GM21360 (cell line): ENCODE data around the gene GALNT6.

Source experiments
- ATAC-seq: cut with Tn5 transposase; IDR thresholded peaks from one replicate; pipeline ENCODE4 v1.9.1; 2021; ENCODE audit warnings: mild to moderate bottlenecking, moderate library complexity; ENCODE audit not compliant: unreplicated experiment

Gene GALNT6, protein sequence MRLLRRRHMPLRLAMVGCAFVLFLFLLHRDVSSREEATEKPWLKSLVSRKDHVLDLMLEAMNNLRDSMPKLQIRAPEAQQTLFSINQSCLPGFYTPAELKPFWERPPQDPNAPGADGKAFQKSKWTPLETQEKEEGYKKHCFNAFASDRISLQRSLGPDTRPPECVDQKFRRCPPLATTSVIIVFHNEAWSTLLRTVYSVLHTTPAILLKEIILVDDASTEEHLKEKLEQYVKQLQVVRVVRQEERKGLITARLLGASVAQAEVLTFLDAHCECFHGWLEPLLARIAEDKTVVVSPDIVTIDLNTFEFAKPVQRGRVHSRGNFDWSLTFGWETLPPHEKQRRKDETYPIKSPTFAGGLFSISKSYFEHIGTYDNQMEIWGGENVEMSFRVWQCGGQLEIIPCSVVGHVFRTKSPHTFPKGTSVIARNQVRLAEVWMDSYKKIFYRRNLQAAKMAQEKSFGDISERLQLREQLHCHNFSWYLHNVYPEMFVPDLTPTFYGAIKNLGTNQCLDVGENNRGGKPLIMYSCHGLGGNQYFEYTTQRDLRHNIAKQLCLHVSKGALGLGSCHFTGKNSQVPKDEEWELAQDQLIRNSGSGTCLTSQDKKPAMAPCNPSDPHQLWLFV

DNA sequence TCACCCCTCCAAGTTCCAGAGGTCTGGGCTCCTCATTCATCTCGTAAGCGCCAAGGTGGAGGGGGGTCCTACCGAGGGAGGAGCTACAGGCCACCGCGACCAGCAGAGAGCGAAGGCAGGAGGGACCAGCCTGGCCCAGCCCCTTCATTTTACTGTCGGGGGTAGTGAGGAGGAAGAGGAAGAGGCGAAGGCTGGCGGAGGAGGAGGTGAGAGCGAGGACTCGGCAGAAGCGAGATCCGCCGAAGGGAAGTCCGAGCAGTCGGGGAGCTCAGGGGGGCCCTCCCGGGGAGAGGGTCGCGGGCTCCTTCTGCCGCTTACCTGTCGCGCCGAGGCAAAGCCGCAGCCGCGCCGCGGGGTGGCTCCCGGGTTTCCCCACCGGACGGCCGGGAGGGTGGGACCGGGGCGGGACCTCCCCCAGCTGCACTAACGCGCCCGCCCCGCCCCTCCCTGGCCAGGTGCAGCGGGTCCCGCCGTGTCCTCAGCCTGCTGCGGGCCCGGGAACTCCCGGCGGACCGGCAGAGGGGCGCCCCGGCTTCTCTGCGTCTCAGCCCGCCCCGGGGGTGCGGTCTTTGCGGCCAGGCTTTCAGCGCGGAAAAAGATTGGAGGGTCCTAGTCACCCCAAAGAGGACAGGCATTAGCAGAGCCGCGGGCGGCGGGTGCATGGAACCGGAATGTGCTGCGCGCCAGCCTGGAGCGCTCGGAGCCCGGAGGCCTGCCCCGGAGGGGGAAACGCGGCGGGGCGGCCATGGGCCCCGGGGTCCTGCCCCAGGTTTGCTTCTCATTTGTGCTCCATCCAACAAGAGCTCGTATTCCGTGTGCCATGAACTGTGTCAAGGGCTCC, at the start of gene GALNT6:
Gene GALNT6 (minus strand): TSS at position 124 of the 841 bp plus-strand sequence. CDS start 11,625 bp downstream, outside the sequence.
- peak; percentile 36 for ATAC-seq

DNA sequence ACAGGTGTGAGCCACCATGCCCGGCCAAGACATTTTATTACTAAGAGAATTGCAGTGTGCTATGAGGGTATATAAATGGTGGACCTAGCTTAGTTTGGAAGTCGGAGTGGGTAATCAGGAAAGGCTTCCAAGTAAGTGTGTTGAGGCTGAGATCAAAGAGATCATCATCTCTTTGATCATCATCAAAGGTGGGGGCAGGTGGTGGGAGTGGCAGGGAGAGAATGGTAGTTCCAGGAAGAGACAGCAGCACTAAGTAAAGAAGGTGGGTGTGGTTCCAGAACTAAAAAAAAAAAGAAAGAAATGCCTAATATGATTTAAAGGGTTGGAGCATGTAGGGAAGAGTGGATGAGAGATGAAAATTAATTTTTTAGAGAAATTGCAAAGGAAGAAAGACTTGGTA, 48.1 kb upstream of the GALNT6 start:
- no peak for ATAC-seq

DNA sequence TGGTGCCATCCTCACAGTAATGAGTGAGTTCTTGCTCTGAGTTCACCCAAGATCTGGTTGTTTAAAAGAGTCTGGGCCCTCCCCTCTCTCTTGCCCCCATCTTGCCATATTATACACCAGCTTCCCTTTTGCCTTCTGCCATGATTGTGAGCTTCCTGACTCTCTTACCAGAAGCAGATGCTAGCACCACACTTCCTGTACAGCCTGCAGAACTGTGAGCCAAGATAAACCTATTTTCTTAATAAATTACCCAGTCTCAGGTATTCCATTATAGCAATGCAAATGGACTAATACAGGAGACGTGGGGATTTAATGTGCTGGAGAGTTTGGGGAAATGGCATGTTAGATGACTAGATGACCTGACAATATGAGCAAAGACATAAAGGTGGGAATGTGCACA, 46.2 kb upstream of the GALNT6 start:
- no peak for ATAC-seq

DNA sequence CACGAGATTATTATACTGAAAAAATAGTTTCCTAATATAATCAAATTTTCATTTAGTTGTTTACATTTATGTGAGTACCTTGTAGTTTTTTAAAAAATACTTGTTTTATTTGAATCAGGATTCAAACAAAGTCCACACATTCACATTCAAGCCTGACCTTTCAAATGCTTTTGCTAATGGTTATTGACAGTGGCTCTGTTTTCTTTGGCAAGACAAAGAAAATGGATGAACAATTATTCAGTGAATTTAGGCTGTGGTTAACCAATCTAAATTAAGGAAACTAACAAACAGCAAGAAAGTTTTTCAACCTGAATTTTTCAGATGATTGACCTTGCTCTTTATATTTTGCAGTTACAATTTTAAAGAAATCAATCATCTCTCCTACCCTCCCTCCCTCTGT, 43.1 kb upstream of the GALNT6 start:
- ATAC-seq, result no peak

DNA sequence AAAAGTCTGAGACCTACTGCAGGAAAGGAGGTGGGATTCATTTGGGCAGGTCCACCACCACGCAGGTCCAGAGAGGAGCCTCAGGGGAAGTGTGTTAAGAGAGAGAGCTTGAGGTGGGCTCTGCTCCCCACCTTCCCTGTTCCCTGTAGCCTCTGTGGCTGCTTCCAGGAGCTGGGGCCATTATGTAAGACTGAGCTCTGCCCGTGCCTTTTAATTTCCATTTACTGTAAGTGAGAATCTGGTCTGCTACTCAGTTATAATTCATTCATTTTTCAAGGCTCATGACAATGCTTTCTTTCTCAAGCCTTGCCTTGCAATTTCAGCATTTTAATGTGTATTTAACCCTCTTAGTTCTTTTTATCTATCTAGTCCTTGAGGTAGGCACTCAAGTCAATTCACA, 41.7 kb upstream of the GALNT6 start:
- no peak for ATAC-seq

DNA sequence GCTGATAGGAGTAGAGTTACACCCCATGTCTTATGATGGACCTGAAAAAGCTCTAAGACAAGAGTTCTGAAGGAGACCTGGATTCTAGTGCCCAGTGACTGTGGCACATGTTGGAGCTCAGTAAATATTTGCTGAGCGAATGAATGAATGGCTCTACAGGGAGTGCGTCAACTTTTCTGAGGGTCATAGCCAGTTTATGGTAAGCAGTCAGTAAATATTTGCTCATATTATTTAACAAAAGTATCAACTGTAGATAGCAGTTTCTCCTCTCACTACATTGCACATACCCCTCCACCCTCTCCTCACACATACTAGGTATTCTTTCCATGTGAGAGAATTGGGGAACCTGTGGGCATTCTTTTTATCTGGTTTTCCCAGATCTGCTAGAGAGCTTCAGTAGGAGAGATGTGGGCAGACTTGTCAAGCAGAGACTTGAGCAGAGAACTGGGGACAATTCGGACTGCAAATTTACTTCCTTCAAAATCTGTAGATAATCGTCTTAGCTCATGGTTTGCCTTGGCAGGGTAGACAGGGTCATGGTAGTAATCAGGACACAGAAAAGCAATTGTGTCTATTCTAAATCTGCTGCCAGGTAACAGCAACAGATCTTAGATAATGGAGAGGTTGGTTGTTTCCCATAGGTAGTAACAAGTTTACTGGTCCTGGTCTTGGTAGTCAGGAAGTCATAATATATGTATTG, 39.1 kb upstream of the GALNT6 start:
- no peak for ATAC-seq

DNA sequence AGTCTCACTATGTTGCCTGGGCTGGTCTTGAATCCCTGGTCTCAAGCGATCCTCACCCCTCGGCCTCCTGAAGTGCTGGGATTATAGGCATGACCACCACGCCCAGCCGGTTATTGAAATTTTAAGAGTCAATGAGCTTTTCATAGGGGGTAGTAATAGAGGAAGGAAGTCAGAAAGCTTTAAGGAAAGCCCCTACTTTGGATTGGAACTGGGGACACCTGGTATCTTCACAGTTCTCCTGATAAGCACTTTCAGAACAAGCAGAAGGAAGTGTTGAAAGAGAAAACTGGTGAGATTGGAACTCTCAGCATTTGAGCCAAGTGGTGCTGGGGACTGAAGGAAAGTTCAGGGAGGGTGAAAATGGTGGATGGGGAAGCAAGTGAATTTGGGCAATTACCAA, 38.5 kb upstream of the GALNT6 start:
- ATAC-seq, result no peak

DNA sequence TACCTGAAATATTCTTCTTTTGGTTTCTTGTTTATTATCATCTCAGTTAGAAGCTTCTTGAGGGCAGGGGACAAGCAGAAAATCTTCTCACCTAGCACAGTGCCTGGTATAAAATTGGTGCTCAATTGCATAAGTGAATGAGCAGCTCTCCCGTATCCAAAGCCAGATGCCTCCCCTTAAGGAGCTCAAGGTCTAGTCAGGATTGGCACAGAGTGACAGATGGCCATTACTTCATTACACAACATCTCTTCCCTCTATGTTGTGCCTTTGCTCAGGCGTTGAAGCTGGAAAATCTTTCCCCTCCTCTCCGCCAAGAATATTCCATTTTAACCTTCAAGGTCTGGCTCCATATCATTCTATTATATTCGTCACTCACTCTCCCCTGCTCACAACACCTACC, 37.0 kb upstream of the GALNT6 start:
- no peak for ATAC-seq

DNA sequence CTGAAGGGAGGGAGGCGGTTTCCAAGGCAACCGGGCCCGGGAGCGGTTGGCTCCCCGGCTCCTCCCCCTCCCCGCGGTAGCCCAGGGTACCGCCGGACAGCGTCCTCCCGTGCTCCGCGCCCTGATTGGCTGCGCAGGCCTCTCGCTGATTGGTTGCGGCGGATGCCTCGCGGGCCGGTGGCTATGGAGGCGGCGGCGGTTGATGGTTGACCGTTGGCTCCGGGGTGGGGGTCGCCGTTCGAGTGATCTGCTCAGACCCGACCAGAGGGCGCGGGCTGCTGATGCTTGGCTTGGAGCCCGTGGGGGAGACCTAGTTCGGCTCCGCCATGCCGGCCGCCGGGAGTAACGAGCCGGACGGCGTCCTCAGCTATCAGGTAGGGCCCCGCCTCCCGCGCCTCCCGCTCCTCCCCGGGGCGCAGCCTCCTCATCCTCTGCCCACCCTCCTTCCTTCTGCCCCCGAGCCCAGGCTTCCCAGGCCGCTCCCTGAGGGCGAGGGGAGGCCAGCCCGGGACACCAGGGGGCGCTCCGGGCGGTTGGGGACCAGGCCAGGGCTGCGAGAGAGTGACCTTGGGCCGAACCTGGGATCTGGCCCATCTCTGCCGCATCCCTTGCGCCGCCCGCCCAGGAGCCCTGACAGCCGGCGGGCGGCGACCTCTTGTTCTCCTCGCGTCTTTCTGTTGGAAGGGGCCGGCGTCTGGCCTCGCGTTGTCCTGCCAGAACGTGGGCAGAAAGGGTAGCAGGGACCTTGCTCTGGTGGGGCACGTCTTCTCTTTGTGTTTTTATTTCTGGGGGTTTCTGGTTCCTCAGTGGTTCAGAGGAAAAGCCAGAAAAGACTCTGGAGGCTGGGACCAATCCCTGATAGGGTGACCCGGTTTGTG, 33.7 kb upstream of the GALNT6 start, which contains the start of gene SLC4A8:
Gene SLC4A8 (plus strand): TSS at position 170 of the 878 bp plus-strand sequence. CDS start 157 bp downstream, at position 327.
- ATAC-seq, result peak; percentile 85

DNA sequence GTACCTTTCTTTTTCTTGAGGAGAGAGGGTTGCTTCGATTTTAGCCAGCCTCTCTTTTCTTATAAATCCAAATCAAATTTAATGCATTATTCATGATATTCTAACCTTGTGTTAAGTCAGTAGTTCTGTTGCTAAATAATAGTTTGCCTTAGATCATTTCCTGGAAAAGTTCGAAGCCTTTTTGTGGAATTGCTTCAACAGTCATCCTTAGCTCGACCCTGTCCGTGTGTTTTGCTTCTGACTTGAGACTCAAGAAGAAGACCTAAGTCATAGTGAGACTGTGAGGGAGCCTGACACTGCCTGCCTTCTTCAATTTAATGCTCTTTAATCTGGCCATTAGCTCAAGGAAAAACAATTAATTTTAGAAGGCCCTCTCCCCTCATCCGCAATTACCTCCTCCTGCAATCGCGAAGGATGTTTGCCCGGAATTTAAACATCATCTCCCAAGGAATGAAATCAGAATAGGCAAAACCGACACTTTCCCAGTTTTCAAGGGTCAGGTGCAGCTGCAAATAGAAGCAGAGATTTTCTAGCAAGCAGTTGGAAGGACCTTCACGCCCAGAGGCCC, 33.0 kb upstream of the GALNT6 start:
- ATAC-seq, result no peak

DNA sequence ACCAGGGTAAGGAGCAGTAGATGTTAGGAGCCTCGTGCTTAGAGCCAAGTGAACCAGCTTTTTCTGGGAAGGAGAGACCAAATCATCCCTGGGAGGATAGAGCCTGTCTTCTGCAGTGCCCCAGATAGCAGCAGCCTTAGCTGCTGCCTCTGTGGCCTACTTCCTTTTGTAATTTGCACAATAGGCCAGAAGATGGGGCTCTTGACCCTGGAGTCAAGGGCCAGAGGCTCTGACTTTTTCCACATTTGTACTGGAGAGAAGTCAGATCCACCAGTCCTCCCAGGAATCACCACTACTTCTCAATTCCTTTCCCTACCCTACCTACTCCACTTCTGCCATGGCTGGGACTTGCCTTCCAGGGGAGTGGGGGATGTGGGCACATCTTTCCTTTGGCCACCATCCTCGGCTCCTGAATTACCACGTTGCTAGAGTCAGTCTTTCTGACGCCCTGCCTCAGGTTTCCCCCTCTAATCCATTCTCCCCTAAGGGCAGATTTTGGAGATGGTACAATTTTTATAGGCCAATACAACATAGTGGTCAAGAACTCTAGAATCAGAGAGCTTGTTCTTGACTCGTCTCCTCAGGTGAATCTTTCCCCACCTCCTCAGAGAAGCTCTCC, 30.2 kb upstream of the GALNT6 start:
- no peak for ATAC-seq

DNA sequence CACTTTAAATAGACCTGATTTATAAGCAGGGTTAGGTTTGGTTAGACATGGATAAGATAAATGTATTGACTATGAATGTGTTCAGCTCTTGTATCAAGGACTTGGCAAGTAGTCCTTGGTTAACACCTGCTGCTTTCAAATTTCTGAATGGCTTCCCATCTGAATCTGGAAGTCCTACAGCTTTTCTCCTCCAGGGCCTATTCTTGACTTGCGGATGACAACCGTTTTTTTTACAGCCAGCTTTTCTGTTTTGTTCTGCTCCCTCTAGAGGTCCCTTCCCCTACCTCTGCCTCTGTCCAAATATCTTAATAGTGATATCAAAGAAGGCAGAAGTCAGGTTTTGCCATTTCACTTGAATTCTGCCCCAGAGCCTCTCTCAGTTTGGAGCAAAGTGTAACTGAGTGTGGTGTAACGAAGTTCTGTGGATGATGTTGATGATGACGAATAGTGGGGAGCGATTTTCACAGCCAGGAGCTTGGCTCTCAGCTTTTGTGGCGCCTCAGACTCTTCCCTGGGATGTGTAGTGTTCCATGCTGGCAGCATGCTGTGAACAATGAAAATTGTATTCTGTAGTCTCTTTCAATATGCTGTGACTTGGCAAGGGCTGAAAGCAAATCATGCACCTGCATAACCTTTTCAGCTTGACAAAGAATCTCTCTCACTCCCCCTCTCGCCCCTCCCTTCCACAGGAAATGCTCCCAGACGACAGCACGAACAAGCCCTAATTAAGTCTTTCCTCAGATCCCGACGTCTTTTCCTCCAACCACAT, 28.4 kb upstream of the GALNT6 start:
- ATAC-seq, result no peak

DNA sequence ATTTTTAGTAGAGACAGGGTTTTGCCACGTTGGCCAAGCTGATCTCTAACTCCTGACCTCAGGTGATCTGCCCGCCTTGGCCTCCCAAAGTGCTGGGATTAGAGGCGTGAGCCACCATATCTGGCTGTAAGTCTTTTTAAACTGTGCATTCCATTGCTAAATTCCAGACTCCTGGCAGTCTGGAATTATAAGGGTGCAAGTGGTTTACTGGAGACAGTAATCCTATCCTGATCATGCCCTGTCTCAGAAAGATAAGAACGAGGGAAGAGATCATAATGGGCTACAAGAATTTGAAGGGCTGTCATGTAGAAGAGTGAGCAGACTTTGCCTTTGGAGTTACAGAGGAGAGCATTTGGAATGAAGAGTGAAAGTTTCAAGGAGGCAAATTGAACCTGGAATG, 26.6 kb upstream of the GALNT6 start:
- no peak for ATAC-seq

DNA sequence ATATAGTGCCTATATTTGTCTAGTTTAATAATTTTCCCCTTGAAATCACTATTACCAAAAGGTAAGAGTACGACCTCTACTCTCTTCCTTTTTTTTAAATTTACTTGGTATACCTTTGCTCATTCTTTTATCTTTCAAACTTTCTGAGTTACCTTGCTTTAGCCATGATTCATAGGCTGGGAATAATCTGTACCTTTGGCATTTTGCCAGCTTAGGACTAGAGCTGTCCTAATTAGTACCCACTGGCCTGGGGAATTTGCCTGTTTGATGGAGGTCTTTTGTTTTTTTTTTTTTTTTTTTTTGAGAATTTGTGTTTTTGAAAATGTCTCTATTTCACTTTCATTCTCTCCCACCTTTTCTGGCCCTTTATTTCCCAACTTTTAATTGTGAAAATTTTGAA, 24.7 kb upstream of the GALNT6 start:
- no peak for ATAC-seq

DNA sequence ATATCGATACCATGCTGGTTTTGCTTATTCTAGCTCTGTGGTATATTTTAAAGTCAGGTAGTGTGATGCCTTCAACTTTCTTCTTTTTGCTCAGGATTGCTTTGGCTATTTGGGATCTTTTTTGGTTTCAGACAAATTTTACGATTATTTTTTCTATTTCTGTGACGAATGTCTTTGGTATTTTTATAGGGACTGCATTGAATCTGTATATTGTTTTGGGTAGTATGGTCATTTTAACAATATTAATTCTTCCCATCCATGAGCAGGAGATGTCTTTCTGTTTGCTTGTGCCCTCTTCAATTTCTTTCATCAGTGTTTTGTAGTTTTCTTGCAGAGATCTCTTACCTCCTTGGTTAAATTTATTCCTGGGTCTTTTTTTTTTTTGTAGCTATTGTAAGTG, 22.6 kb upstream of the GALNT6 start:
- ATAC-seq, result no peak

DNA sequence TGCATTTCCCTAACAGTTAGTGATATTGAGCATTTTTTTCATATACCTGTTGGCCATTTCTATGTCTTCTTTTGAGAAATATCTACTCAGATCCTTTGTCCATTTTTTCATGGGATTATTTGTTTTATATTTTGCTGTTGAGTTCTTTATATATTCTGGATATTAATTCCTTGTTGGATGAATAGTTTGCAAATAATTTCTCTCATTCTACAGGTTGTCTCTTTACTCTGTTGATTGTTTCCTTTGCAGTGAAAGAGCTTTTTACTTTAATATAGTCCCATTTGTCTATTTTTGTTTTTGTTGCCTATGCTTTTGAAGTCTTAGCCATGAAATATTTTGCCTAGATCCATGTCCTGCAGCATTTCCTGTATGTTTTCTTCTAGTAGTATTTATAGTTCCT, 21.9 kb upstream of the GALNT6 start:
- ATAC-seq, result no peak

DNA sequence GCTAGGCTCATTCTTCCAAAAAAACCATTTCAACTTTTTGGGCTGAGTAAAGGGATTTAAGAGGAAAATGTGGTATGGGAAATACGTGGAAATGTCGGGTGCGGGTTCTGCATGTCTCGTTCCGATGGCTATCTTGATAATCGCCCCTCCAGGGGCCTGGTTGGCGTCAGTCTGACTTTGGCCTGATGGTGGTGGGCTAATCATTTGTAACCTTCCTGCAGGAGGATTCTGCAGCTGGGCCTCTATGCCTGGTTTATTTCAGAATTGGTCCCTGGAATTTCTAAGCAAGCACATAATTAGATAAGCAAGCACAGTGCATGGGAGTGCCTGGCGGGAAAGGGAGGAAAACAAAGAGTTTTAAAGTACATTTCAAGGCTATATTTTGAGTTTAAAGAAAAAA, 18.6 kb upstream of the GALNT6 start:
- no peak for ATAC-seq

DNA sequence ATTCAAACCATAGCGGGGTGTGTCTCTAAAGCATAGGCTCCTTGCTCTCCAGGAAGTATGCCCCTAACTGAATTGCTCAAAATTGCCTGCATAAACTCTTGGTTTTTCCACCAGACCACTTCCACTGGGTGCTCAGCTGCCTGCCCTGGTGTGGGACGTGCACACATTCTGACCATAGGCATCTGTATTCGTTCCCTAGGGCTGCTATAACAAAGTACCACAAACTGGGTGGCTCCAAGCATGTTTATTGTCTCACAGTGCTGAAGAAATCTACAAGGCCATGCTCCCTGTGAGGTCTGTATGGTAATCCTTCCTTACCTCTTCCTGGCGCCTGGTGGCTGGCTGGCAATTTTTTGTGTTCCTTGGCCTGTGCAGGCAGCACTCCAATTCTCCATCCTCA, 16.4 kb upstream of the GALNT6 start:
- ATAC-seq, result no peak
